SU-DHL-6 (cell line): ENCODE results near the gene POLK.

Experiments used
- H2AFZ ChIP-seq: fragments of 200-600 bp; sonication (generic); 2 replicates; pipeline ENCODE4 v1.6.1; 2014; ENCODE audit warnings: low read depth, mild to moderate bottlenecking, moderate library complexity, mixed read lengths, antibody characterized with exemption, low read length; ENCODE audit not compliant: severe bottlenecking
- H3F3A ChIP-seq: fragments of 200-600 bp; shearing (Covaris generic); 2 replicates; pipeline ENCODE4 v1.6.0; 2016; ENCODE audit warnings: antibody characterized with exemption, mild to moderate bottlenecking; ENCODE audit not compliant: insufficient read depth
- H3K27ac ChIP-seq: fragments of 200-600 bp; sonication (generic); 2 replicates; pipeline ENCODE4 v1.5.1; 2016; ENCODE audit warnings: low read depth, mild to moderate bottlenecking, low read length, moderate library complexity, mixed read lengths
- H3K27me3 ChIP-seq: fragments of 200-600 bp; sonication (generic), shearing (Covaris generic); 2 replicates; pipeline ENCODE4 v1.6.0; 2014; ENCODE audit warnings: mild to moderate bottlenecking, low read length
- H3K36me3 ChIP-seq: fragments of 200-600 bp; sonication (generic); 2 replicates; pipeline ENCODE4 v1.6.1; 2014; ENCODE audit warnings: mild to moderate bottlenecking, low read length, mixed read lengths
- H3K4me2 ChIP-seq: fragments of 300-600, 200-600 bp; shearing (Covaris generic), sonication (generic); 2 replicates; pipeline ENCODE4 v1.6.0; 2014; ENCODE audit warnings: low read length, low read depth, mild to moderate bottlenecking; ENCODE audit not compliant: poor library complexity, severe bottlenecking
- H3K4me3 ChIP-seq: fragments of 200-600 bp; sonication (generic); 2 replicates; pipeline ENCODE4 v1.5.1; 2014; ENCODE audit warnings: antibody characterized with exemption, low read length, mild to moderate bottlenecking, mixed read lengths; ENCODE audit not compliant: insufficient read depth, poor library complexity, severe bottlenecking
- H3K79me2 ChIP-seq: fragments of 200-600 bp; sonication (generic); 2 replicates; pipeline ENCODE4 v1.6.1; 2014; ENCODE audit warnings: mild to moderate bottlenecking, low read length, moderate library complexity; ENCODE audit not compliant: insufficient read depth
- H3K9ac ChIP-seq: fragments of 200-600 bp; sonication (generic); 2 replicates; pipeline ENCODE4 v1.7.0; 2014; ENCODE audit warnings: mild to moderate bottlenecking, low read length
- H3K9me2 ChIP-seq: fragments of 200-600 bp; sonication (generic); replicated peaks from 2 replicates; pipeline ENCODE4 v1.6.1; 2014; ENCODE audit warnings: low read length; ENCODE audit not compliant: insufficient read depth
- H3K9me3 ChIP-seq: fragments of 200-600 bp; sonication (generic); 2 replicates; pipeline ENCODE4 v1.6.1; 2014; ENCODE audit warnings: low read length, mixed read lengths; ENCODE audit not compliant: insufficient read depth
- H4K20me1 ChIP-seq: fragments of 200-600 bp; sonication (generic); 2 replicates; pipeline ENCODE4 v1.6.1; 2014; ENCODE audit warnings: low read depth, mild to moderate bottlenecking, antibody characterized with exemption, low read length, moderate library complexity, mixed read lengths
- EZH2phosphoT487 ChIP-seq: fragments of 200-600 bp; sonication (generic), shearing (Covaris generic); conservative IDR thresholded peaks from 2 replicates; pipeline ENCODE4 v1.6.1; 2018; ENCODE audit warnings: mild to moderate bottlenecking, antibody characterized with exemption, low read length, moderate library complexity, mixed read lengths
- TF ChIP-seq, protein P1 (sequence below): fragments of 200-600 bp; sonication (generic); IDR thresholded peaks from one replicate; pipeline ENCODE4 v1.5.1; 2017; ENCODE audit warnings: antibody characterized with exemption, mild to moderate bottlenecking, low read length, moderate library complexity; ENCODE audit not compliant: insufficient read depth, poor library complexity, severe bottlenecking

Gene POLK

DNA sequence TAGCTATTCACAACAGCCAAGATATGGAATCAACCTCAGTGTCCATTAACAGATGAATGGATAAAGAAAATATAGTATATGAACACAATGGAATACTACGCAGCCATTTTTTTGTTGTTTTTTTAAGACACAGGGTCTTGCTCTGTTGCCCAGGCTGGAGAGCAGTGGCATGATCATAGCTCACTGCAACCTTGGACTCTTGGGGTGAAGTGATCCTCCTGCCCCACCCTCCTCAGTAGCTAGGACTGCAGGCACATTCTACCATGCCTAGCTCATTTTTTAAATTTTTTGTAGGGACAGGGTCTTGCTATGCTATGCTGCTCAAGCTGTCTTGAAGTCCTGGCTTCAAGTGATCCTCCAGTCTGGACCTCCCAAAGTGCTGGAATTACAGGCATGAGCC, 38.7 kb upstream of the POLK start:
- peaks cover 8% of the 10 kb centered on the region; the same call in 1 of the 2 replicates for H3K36me3 ChIP-seq
- no peaks in the 10 kb centered on the region for H3K9me2 ChIP-seq
- H3K9me3 ChIP-seq: peaks cover 5% of the 10 kb centered on the region; the same call in 1 of the 2 replicates
- H3K27me3 ChIP-seq: no peaks in the 10 kb centered on the region
- no peak overlapping the region for H3K4me3 ChIP-seq
- peaks cover 22% of the 10 kb centered on the region for H3K79me2 ChIP-seq
- H3K4me2 ChIP-seq: no peak overlapping the region
- TF ChIP-seq EZH2phosphoT487: no peak
- TF ChIP-seq, protein P1, sequence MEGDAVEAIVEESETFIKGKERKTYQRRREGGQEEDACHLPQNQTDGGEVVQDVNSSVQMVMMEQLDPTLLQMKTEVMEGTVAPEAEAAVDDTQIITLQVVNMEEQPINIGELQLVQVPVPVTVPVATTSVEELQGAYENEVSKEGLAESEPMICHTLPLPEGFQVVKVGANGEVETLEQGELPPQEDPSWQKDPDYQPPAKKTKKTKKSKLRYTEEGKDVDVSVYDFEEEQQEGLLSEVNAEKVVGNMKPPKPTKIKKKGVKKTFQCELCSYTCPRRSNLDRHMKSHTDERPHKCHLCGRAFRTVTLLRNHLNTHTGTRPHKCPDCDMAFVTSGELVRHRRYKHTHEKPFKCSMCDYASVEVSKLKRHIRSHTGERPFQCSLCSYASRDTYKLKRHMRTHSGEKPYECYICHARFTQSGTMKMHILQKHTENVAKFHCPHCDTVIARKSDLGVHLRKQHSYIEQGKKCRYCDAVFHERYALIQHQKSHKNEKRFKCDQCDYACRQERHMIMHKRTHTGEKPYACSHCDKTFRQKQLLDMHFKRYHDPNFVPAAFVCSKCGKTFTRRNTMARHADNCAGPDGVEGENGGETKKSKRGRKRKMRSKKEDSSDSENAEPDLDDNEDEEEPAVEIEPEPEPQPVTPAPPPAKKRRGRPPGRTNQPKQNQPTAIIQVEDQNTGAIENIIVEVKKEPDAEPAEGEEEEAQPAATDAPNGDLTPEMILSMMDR: no peak
- H4K20me1 ChIP-seq: no peaks in the 10 kb centered on the region; the same call in 1 of the 2 replicates
- no peak overlapping the region for H3K27ac ChIP-seq
- no peak overlapping the region for H2AFZ ChIP-seq
- no peak overlapping the region for H3K9ac ChIP-seq
- no peaks in the 10 kb centered on the region for H3F3A ChIP-seq

DNA sequence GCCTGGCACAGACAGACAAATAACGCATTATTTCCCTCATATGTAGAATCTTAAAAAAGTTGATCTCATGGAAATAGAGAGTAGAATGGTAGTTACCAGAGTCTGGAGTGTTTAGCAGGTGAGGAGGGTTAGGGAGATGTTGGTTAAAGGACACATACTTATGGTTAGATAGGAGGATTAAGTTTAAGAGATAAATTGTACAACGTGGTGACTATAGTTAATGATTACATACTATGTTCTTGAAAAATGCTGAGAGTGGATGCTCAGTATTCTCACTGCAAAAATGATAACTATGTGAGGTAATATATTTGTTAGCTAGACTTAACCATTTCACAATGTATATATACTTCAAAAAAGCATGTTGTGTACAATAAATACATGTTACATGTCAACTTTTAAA, 38.2 kb upstream of the POLK start:
- Histone ChIP-seq H3K27me3 (no peaks in the 10 kb centered on the region), H3K27ac (no peak overlapping the region), H3K4me3 (no peak overlapping the region), H3K79me2 (peaks cover 17% of the 10 kb centered on the region), H3F3A (no peaks in the 10 kb centered on the region), H3K9me3 (peaks cover 5% of the 10 kb centered on the region; the same call in 1 of the 2 replicates), H2AFZ (no peak overlapping the region), H3K9ac (no peak overlapping the region), H3K4me2 (no peak overlapping the region), H4K20me1 (no peaks in the 10 kb centered on the region; the same call in 1 of the 2 replicates), H3K9me2 (no peaks in the 10 kb centered on the region), H3K36me3 (peaks cover 8% of the 10 kb centered on the region; the same call in 1 of the 2 replicates)
- TF ChIP-seq, protein P1: no peak
- no peak for TF ChIP-seq EZH2phosphoT487

DNA sequence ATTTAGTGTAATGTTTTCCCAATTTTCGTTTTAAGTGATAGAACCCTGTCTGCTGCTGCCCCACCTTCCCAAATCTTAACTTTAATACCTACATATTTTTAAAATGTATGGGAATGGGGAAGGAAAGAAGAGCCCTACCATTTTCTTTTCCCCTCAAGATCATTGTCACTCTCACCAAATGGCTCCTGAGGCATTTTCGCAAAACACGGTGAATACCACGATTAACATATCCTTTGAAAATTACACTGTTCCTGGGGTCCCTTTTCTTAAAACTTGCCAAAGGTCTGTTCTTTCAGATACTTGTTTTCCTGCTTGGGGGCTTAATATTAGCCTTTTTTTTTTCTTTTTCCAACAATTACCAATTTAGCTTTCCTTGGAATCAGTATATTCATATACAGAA, 36.3 kb upstream of the POLK start:
- Histone ChIP-seq H3K4me2 (no peak overlapping the region), H3K36me3 (no peaks in the 10 kb centered on the region), H3K9ac (no peak overlapping the region), H3K9me3 (peaks cover 2% of the 10 kb centered on the region; the same call in 1 of the 2 replicates), H4K20me1 (no peaks in the 10 kb centered on the region; the same call in 1 of the 2 replicates), H3K79me2 (peaks cover 8% of the 10 kb centered on the region), H3K9me2 (no peaks in the 10 kb centered on the region), H2AFZ (no peak overlapping the region), H3K4me3 (no peak overlapping the region), H3K27me3 (no peaks in the 10 kb centered on the region), H3F3A (no peaks in the 10 kb centered on the region), H3K27ac (no peak overlapping the region)
- TF ChIP-seq, protein P1: no peak
- TF ChIP-seq EZH2phosphoT487: no peak
